K562 (cell line): Measurements from ENCODE around the gene SDE2. TPM values are rescaled to one million over a fixed set of nuclear protein-coding genes. Genes with fewer than 3 reads are reported as not detected.

Source experiments
- NCOA1 ChIP-seq: fragments of 450-650 bp; IDR thresholded peaks from 2 replicates; pipeline ENCODE4 v1.6.1; 2016; ENCODE audit warnings: low read depth
- POLR2A ChIP-seq: fragments of 450-650 bp; conservative IDR thresholded peaks from 2 replicates; pipeline ENCODE4 v1.6.1; 2016
- TOE1 ChIP-seq, 2 experiments: fragments of 450-650 bp in 1 of 2; sonication (generic) in 1 of 2; formaldehyde crosslinking in 1 of 2; IDR thresholded peaks; 2 replicates each; pipeline versions ENCODE4 v1.7.1 to v1.8.0; 2016 to 2022; ENCODE audit warnings: borderline replicate concordance in 2 of 2, mild to moderate bottlenecking in 2 of 2, antibody characterized with exemption in 1 of 2, inconsistent platforms in 1 of 2, low read depth in 1 of 2, missing genetic modification reagents in 1 of 2, moderate library complexity in 1 of 2
- ZNF12 ChIP-seq: sonication (generic); formaldehyde crosslinking; IDR thresholded peaks from 2 replicates; pipeline ENCODE4 v1.4.0; 2020; ENCODE audit warnings: mild to moderate bottlenecking, missing genetic modification reagents
- ZZZ3 ChIP-seq: fragments of 450-650 bp; IDR thresholded peaks from 2 replicates; pipeline ENCODE4 v1.6.1; 2016; ENCODE audit warnings: antibody characterized with exemption, mild to moderate bottlenecking, moderate library complexity
- polyA plus RNA-seq, 8 experiments: library from polyadenylated mRNA; depleted of rRNA in 4 of 8; stranded (reverse) in 5 of 8; unstranded in 3 of 8; fragments of >200 nt; fragmentation: Nextera tagmentation in 2 of 8; fragmentation: Illumina TruSeq in 1 of 8; extraction: Ambion mirVana in 2 of 8; extraction: Trizol in 1 of 8; gene quantifications; 2 replicates each; pipeline versions ENCODE4 v1.2.1 to v1.2.3, GENCODE V29; 2011 to 2014; ENCODE audit warnings: inconsistent platforms in 1 of 8, missing spikeins in 1 of 8
- total RNA-seq, 7 experiments: library from RNA; depleted of rRNA in 6 of 7; stranded (reverse); fragments of >200 nt in 6 of 7; fragmentation: Illumina TruSeq in 2 of 7; extraction: Trizol in 2 of 7; gene quantifications; 2 replicates each; pipeline versions ENCODE4 v1.2.1 to v1.2.3, GENCODE V29; 2011 to 2021; ENCODE audit warnings: low replicate concordance in 1 of 7
- TF ChIP-seq, protein P1 (sequence below): sonication (generic); formaldehyde crosslinking; IDR thresholded peaks from 2 replicates; pipeline ENCODE4 v1.8.0; 2022; ENCODE audit warnings: mild to moderate bottlenecking, missing genetic modification reagents, borderline replicate concordance
- TF ChIP-seq, protein P2 (sequence below), 2 experiments: fragments of 450-650 bp; formaldehyde crosslinking in 1 of 2; IDR thresholded peaks; 2 replicates each; pipeline versions ENCODE4 v1.4.0 to v1.6.1; 2014 to 2020; ENCODE audit warnings: mild to moderate bottlenecking in 2 of 2, borderline replicate concordance in 1 of 2, low read depth in 1 of 2
- TF ChIP-seq, protein P3 (sequence below), 2 experiments: IDR thresholded peaks in 1 of 2; conservative IDR thresholded peaks in 1 of 2; 2 replicates each; pipeline ENCODE4 v1.6.1; 2016; ENCODE audit warnings: low read depth in 2 of 2, mild to moderate bottlenecking in 1 of 2, missing compliant biosample characterization in 1 of 2, missing genetic modification characterization in 1 of 2, moderate library complexity in 1 of 2
- TF ChIP-seq, protein P4 (sequence below): fragments of 450-650 bp; IDR thresholded peaks from 2 replicates; pipeline ENCODE4 v1.6.1; 2016; ENCODE audit warnings: low read depth, mild to moderate bottlenecking, moderate library complexity

SDE2 gene
- total and polyA plus RNA-seq, 9 of the 15 experiments (the other 6 are each of a cell fraction or from before 2014, with no cell fraction given) = 14.3 to 62.3 (median 46.0) TPM

DNA sequence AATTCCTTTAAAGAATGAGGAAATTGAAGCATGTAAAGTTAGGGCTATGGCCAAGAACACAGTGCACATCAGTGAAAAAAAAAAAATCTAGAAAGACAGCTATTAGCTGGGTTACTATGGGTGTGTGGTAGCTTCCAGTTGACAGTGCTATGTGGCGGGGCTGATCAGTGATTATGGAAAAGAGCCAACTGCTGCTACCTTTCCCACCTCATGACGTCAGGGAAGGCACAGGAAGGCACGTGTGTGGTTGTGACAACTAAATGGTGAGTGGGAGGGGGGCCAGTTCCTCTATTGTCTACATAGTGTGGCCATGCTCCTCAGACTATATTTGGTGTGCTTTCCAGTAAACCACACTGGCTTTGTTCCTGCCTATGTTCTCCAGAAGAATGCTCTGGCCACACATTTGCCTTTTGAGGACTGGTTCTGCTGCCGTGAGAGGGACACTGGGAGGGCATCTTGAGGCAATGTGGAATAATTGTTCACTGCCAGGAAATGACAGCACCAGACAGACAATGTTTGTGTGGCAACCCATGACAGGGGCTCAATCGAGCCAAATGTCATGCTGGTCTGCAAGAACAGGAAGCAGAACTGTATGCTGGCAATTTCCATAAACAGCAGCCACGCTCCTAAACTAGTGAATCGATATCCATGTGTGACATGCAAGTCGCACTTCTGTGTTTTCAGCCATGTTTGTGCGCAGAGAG is 3.0 kb upstream of the SDE2 start (continued):
- TF ChIP-seq, protein P1, sequence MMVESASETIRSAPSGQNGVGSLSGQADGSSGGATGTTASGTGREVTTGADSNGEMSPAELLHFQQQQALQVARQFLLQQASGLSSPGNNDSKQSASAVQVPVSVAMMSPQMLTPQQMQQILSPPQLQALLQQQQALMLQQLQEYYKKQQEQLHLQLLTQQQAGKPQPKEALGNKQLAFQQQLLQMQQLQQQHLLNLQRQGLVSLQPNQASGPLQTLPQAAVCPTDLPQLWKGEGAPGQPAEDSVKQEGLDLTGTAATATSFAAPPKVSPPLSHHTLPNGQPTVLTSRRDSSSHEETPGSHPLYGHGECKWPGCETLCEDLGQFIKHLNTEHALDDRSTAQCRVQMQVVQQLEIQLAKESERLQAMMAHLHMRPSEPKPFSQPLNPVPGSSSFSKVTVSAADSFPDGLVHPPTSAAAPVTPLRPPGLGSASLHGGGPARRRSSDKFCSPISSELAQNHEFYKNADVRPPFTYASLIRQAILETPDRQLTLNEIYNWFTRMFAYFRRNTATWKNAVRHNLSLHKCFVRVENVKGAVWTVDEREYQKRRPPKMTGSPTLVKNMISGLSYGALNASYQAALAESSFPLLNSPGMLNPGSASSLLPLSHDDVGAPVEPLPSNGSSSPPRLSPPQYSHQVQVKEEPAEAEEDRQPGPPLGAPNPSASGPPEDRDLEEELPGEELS (CRISPR knock-in tag) = no peak; the same call in 1 of the 2 replicates
- no peak for TF ChIP-seq ZZZ3
- TF ChIP-seq, protein P2, sequence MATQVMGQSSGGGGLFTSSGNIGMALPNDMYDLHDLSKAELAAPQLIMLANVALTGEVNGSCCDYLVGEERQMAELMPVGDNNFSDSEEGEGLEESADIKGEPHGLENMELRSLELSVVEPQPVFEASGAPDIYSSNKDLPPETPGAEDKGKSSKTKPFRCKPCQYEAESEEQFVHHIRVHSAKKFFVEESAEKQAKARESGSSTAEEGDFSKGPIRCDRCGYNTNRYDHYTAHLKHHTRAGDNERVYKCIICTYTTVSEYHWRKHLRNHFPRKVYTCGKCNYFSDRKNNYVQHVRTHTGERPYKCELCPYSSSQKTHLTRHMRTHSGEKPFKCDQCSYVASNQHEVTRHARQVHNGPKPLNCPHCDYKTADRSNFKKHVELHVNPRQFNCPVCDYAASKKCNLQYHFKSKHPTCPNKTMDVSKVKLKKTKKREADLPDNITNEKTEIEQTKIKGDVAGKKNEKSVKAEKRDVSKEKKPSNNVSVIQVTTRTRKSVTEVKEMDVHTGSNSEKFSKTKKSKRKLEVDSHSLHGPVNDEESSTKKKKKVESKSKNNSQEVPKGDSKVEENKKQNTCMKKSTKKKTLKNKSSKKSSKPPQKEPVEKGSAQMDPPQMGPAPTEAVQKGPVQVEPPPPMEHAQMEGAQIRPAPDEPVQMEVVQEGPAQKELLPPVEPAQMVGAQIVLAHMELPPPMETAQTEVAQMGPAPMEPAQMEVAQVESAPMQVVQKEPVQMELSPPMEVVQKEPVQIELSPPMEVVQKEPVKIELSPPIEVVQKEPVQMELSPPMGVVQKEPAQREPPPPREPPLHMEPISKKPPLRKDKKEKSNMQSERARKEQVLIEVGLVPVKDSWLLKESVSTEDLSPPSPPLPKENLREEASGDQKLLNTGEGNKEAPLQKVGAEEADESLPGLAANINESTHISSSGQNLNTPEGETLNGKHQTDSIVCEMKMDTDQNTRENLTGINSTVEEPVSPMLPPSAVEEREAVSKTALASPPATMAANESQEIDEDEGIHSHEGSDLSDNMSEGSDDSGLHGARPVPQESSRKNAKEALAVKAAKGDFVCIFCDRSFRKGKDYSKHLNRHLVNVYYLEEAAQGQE (IDR thresholded peaks at IDR 0.05; ENCODE audit: borderline replicate concordance) = peak; percentile 16; the same call in 1 of the 2 replicates
- TF ChIP-seq, protein P2 (CRISPR knock-in tag; IDR thresholded peaks at IDR 0.05; ENCODE audit: low read depth) = no peak
- TF ChIP-seq, protein P3, sequence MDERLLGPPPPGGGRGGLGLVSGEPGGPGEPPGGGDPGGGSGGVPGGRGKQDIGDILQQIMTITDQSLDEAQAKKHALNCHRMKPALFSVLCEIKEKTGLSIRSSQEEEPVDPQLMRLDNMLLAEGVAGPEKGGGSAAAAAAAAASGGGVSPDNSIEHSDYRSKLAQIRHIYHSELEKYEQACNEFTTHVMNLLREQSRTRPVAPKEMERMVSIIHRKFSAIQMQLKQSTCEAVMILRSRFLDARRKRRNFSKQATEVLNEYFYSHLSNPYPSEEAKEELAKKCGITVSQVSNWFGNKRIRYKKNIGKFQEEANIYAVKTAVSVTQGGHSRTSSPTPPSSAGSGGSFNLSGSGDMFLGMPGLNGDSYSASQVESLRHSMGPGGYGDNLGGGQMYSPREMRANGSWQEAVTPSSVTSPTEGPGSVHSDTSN (CRISPR knock-in tag; IDR thresholded peaks at IDR 0.05; ENCODE audit: low read depth) = no peak
- TF ChIP-seq, protein P3 (tag; conservative IDR thresholded peaks at IDR 0.05; ENCODE audit: low read depth) = no peak
- TF ChIP-seq, protein P4, sequence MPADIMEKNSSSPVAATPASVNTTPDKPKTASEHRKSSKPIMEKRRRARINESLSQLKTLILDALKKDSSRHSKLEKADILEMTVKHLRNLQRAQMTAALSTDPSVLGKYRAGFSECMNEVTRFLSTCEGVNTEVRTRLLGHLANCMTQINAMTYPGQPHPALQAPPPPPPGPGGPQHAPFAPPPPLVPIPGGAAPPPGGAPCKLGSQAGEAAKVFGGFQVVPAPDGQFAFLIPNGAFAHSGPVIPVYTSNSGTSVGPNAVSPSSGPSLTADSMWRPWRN = peak; percentile 20; the same call in 1 of the 2 replicates
- TF ChIP-seq POLR2A = no peak
- TF ChIP-seq NCOA1 = peak; percentile 65
- no peak; the same call in 1 of the 2 replicates for TF ChIP-seq ZNF12
- no peak; the same call in 1 of the 2 replicates for TF ChIP-seq TOE1 (IDR thresholded peaks at IDR 0.05; ENCODE audit: borderline replicate concordance)
- no peak for TF ChIP-seq TOE1 (CRISPR knock-in tag; IDR thresholded peaks at IDR 0.05; ENCODE audit: borderline replicate concordance, low read depth)
